HepG2 (cell line): Measurements from ENCODE around the gene TPBGL. TPM values are rescaled to one million over a fixed set of nuclear protein-coding genes. Genes with fewer than 3 reads are reported as not detected.

ENCODE experiments used
- AKAP8 ChIP-seq: sonication (generic); formaldehyde crosslinking; IDR thresholded peaks from 2 replicates; pipeline ENCODE4 v1.5.1; 2020; ENCODE audit warnings: mild to moderate bottlenecking, missing genetic modification reagents
- CSRNP2 ChIP-seq: sonication (generic); formaldehyde crosslinking; conservative IDR thresholded peaks from 2 replicates; pipeline ENCODE4 v1.8.0; 2022; ENCODE audit warnings: low read depth, missing genetic modification reagents
- EHMT2 ChIP-seq: fragments of 200-600 bp; sonication (generic); IDR thresholded peaks from 2 replicates; pipeline ENCODE4 v1.7.0; 2017; ENCODE audit warnings: antibody characterized with exemption, low read depth, low read length, borderline replicate concordance
- JARID2 ChIP-seq: sonication (generic); formaldehyde crosslinking; IDR thresholded peaks from 2 replicates; pipeline ENCODE4 v1.8.1; 2023; ENCODE audit warnings: missing genetic modification reagents, inconsistent platforms; ENCODE audit not compliant: insufficient replicate concordance
- KLF16 ChIP-seq, 2 experiments: sonication (generic) in 1 of 2; formaldehyde crosslinking in 1 of 2; IDR thresholded peaks; 2 replicates each; pipeline versions ENCODE4 v1.6.1 to v1.8.0; 2016 to 2023; ENCODE audit warnings: missing genetic modification reagents in 2 of 2, missing compliant biosample characterization in 1 of 2
- MAZ ChIP-seq, 2 experiments: sonication (generic) in 1 of 2; formaldehyde crosslinking in 1 of 2; IDR thresholded peaks; 2 replicates each; pipeline versions ENCODE4 v1.5.0 to v1.6.1; 2012 to 2020; ENCODE audit warnings: low read depth in 2 of 2, mild to moderate bottlenecking in 2 of 2, borderline replicate concordance in 1 of 2, improper control_type of control experiment in 1 of 2, low read length in 1 of 2, missing genetic modification reagents in 1 of 2, moderate library complexity in 1 of 2
- MED13 ChIP-seq: sonication (generic); formaldehyde crosslinking; IDR thresholded peaks from 2 replicates; pipeline ENCODE4 v1.5.0; 2020; ENCODE audit warnings: missing genetic modification reagents
- MIXL1 ChIP-seq: IDR thresholded peaks from 2 replicates; pipeline ENCODE4 v1.6.1; 2016
- MXD1 ChIP-seq: sonication (generic); formaldehyde crosslinking; IDR thresholded peaks from 2 replicates; pipeline ENCODE4 v1.4.0; 2020; ENCODE audit warnings: mild to moderate bottlenecking, missing genetic modification reagents
- MYNN ChIP-seq: sonication (generic); formaldehyde crosslinking; IDR thresholded peaks from 2 replicates; pipeline ENCODE4 v1.4.0; 2020; ENCODE audit warnings: mild to moderate bottlenecking, low read depth, missing genetic modification reagents
- NCOA1 ChIP-seq: sonication (generic); formaldehyde crosslinking; IDR thresholded peaks from 2 replicates; pipeline ENCODE4 v1.9.0; 2021; ENCODE audit warnings: missing genetic modification reagents
- NFAT5 ChIP-seq: sonication (generic); formaldehyde crosslinking; IDR thresholded peaks from 2 replicates; pipeline ENCODE4 v1.4.0; 2020; ENCODE audit warnings: missing genetic modification reagents
- NFYC ChIP-seq: IDR thresholded peaks from 2 replicates; pipeline ENCODE4 v1.6.1; 2016; ENCODE audit warnings: missing genetic modification reagents, missing compliant biosample characterization
- RORA ChIP-seq: sonication (generic); formaldehyde crosslinking; IDR thresholded peaks from 2 replicates; pipeline ENCODE4 v1.5.0; 2020; ENCODE audit warnings: mild to moderate bottlenecking, missing genetic modification reagents, moderate library complexity
- SIX4 ChIP-seq: sonication (generic); formaldehyde crosslinking; IDR thresholded peaks from 2 replicates; pipeline ENCODE4 v1.4.0; 2020; ENCODE audit warnings: missing genetic modification reagents
- SKIL ChIP-seq: sonication (generic); formaldehyde crosslinking; IDR thresholded peaks from 2 replicates; pipeline ENCODE4 v1.8.0; 2022; ENCODE audit warnings: missing genetic modification reagents, mild to moderate bottlenecking, moderate library complexity, borderline replicate concordance
- ZNF101 ChIP-seq: sonication (generic); formaldehyde crosslinking; IDR thresholded peaks from 2 replicates; pipeline ENCODE4 v1.4.0; 2020; ENCODE audit warnings: mild to moderate bottlenecking, low read depth, missing genetic modification reagents, borderline replicate concordance
- ZNF12 ChIP-seq: sonication (generic); formaldehyde crosslinking; IDR thresholded peaks from 2 replicates; pipeline ENCODE4 v1.5.0; 2020; ENCODE audit warnings: missing genetic modification reagents
- ZNF543 ChIP-seq: sonication (generic); formaldehyde crosslinking; IDR thresholded peaks from 2 replicates; pipeline ENCODE4 v1.4.0; 2020; ENCODE audit warnings: mild to moderate bottlenecking, missing genetic modification reagents
- ZNF883 ChIP-seq: sonication (generic); formaldehyde crosslinking; IDR thresholded peaks from 2 replicates; pipeline ENCODE4 v1.5.1; 2020; ENCODE audit warnings: mild to moderate bottlenecking, missing genetic modification reagents; ENCODE audit errors: not compliant biosample characterization
- ZSCAN22 ChIP-seq: sonication (generic); formaldehyde crosslinking; IDR thresholded peaks from 2 replicates; pipeline ENCODE4 v1.4.0; 2020; ENCODE audit warnings: mild to moderate bottlenecking, missing genetic modification reagents
- polyA plus RNA-seq, 8 experiments: library from polyadenylated mRNA; depleted of rRNA in 3 of 8; stranded (reverse) in 7 of 8; unstranded in 1 of 8; fragments of >200 nt; fragmentation: Illumina TruSeq in 4 of 8; extraction: Trizol in 4 of 8; gene quantifications; 2 replicates each; pipeline versions ENCODE4 v1.2.1 to v1.2.3, GENCODE V29; 2011 to 2016; ENCODE audit warnings: low read depth in 4 of 8, missing spikeins in 1 of 8, mixed read lengths in 1 of 8; ENCODE audit not compliant: insufficient read depth in 1 of 8
- total RNA-seq, 5 experiments: library from RNA; depleted of rRNA; stranded (reverse); fragments of >200 nt; fragmentation: Illumina TruSeq; extraction: Trizol; gene quantifications; 2 replicates each; pipeline ENCODE4 v1.2.3, GENCODE V29; 2016; ENCODE audit warnings: low read depth in 1 of 5

TPBGL gene
- total and polyA plus RNA-seq, 2 of the 13 experiments (the other 11 are each of a cell fraction or from before 2014, with no cell fraction given): not detected

- TF ChIP-seq NFAT5 (CRISPR knock-in tag): no peak
- TF ChIP-seq MAZ (IDR thresholded peaks at IDR 0.05; ENCODE audit: borderline replicate concordance, low read depth, low read length): no peak
- TF ChIP-seq MAZ (CRISPR knock-in tag; IDR thresholded peaks at IDR 0.05; ENCODE audit: low read depth): no peak
- no peak for TF ChIP-seq SKIL (CRISPR knock-in tag)
- no peak for TF ChIP-seq MED13 (CRISPR knock-in tag)
- peak; percentile 98 for TF ChIP-seq EHMT2
- no peak for TF ChIP-seq ZSCAN22 (CRISPR knock-in tag)
- peak in 1 of 2 experiments; percentile 79; a peak in 2 of 4 replicates for TF ChIP-seq KLF16 (CRISPR knock-in tag; IDR thresholded peaks at IDR 0.05)
- no peak for TF ChIP-seq ZNF883
- TF ChIP-seq NCOA1 (CRISPR knock-in tag): no peak
- peak; percentile 70; the same call in 1 of the 2 replicates for TF ChIP-seq SIX4
- no peak for TF ChIP-seq AKAP8 (CRISPR knock-in tag)
- no peak for TF ChIP-seq ZNF543
- peak; percentile 80; the same call in 1 of the 2 replicates for TF ChIP-seq MIXL1 (CRISPR knock-in tag)
- TF ChIP-seq CSRNP2 (CRISPR knock-in tag): no peak
- TF ChIP-seq ZNF101 (CRISPR knock-in tag): no peak
- TF ChIP-seq NFYC: 0 out of 2 replicates have a peak, but pooled peaks have one; percentile 17
- peak; percentile 74 for TF ChIP-seq ZNF12
- peak; percentile 65 for TF ChIP-seq JARID2 (CRISPR knock-in tag)
- TF ChIP-seq MXD1 (CRISPR knock-in tag): no peak
- no peak for TF ChIP-seq RORA
- TF ChIP-seq MYNN (CRISPR knock-in tag): no peak
Measured at GRCh38 chr11:75233754-75234172, 6.8 kb upstream of the TPBGL start (continued).
